ENCODE results near the gene DEFB129.

DNA sequence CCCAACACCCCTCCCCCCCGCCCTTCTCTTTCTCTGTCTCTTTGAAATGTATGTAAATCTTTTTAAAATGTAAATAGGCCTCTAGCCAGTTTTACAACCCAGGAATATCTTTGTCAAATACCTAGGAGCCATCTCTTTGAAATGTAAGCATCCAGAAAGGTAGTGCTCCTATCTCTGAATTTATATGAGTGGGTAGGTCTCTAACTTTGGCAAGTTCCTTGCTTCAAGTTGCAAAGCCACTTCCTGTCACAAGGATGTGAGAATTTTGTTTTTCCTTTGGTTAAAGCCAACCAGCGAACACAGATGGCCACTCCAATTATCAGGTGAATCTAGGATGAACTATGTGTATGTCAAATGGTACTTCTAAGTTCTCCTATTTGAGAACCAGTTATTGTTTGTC lies 24.3 kb downstream of the DEFB129 start:
- no peak for TF ChIP-seq HDGF (IDR thresholded peaks at IDR 0.05; ENCODE audit: borderline replicate concordance)
- TF ChIP-seq BHLHE40 (IDR thresholded peaks at IDR 0.05; ENCODE audit: borderline replicate concordance) = no peak
- no peak for TF ChIP-seq SUZ12 (IDR thresholded peaks at IDR 0.05)
- no peak for TF ChIP-seq TARDBP (IDR thresholded peaks at IDR 0.05)
- no peak for TF ChIP-seq LEF1 (IDR thresholded peaks at IDR 0.05; ENCODE audit: borderline replicate concordance)
- no peak for TF ChIP-seq FOXA1 (IDR thresholded peaks at IDR 0.05)
- no peak for TF ChIP-seq FOXM1 (IDR thresholded peaks at IDR 0.05; ENCODE audit: borderline replicate concordance)
- no peak for TF ChIP-seq SP1 (IDR thresholded peaks at IDR 0.05)
- TF ChIP-seq ZNF384 (IDR thresholded peaks at IDR 0.05) = no peak
- no peak for TF ChIP-seq FOXK2 (IDR thresholded peaks at IDR 0.05)
- TF ChIP-seq, protein P1, sequence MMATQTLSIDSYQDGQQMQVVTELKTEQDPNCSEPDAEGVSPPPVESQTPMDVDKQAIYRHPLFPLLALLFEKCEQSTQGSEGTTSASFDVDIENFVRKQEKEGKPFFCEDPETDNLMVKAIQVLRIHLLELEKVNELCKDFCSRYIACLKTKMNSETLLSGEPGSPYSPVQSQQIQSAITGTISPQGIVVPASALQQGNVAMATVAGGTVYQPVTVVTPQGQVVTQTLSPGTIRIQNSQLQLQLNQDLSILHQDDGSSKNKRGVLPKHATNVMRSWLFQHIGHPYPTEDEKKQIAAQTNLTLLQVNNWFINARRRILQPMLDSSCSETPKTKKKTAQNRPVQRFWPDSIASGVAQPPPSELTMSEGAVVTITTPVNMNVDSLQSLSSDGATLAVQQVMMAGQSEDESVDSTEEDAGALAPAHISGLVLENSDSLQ (IDR thresholded peaks at IDR 0.05) = no peak
